SK-N-SH (cell line): Measurements from ENCODE around the gene MLST8. TPM values are rescaled to one million over a fixed set of nuclear protein-coding genes. Genes with fewer than 3 reads are reported as not detected.

Source experiments
- CTCF ChIA-PET: fragments of 300-600, 350-600 bp; formaldehyde crosslinking; extraction: SDS; loops from one replicate; lab custom pipeline; 2021; lab: Yijun Ruan, JAX
- POLR2A ChIA-PET: fragments of 350-600 bp; sonication (Branson Sonifier 250); formaldehyde crosslinking; extraction: SDS; loops from one replicate; lab custom pipeline; 2020; ENCODE audit warnings: antibody characterized with exemption, inconsistent platforms; lab: Yijun Ruan, JAX
- DNase-seq: peaks from one replicate; pipeline ENCODE4 v3.0.0; 2012
- H2AFZ ChIP-seq: fragments of 200-600 bp; sonication (generic); 2 replicates; pipeline ENCODE4 v1.8.1; 2016; ENCODE audit warnings: antibody characterized with exemption, mild to moderate bottlenecking, low read depth
- H3F3A ChIP-seq: fragments of 200-600 bp; sonication (generic); replicated peaks from 2 replicates; pipeline ENCODE3; 2016; ENCODE audit warnings: antibody characterized with exemption, mild to moderate bottlenecking; ENCODE audit not compliant: insufficient read depth
- H3K27ac ChIP-seq, 2 experiments: fragments of 200-500 bp in 1 of 2; fragments of 200-600 bp in 1 of 2; sonication (Bioruptor generic) in 1 of 2; sonication (generic), shearing (Covaris generic) in 1 of 2; 2 replicates each; pipeline versions ENCODE4 v1.5.1 to v1.6.1; 2014 to 2016; ENCODE audit warnings: low read depth in 2 of 2, inconsistent platforms in 1 of 2, low read length in 1 of 2, mild to moderate bottlenecking in 1 of 2, mixed read lengths in 1 of 2
- H3K27me3 ChIP-seq: fragments of 200-600 bp; sonication (generic), shearing (Covaris generic); 2 replicates; pipeline ENCODE4 v1.6.1; 2016; ENCODE audit warnings: mixed run types; ENCODE audit not compliant: insufficient read depth
- H3K36me3 ChIP-seq, 2 experiments: fragments of 200-500 bp in 1 of 2; fragments of 200-600 bp in 1 of 2; sonication (Bioruptor generic) in 1 of 2; sonication (generic) in 1 of 2; replicated peaks in 1 of 2; 2 replicates each; pipeline versions ENCODE3 to v1.5.1; 2014 to 2016; ENCODE audit warnings: low read length in 1 of 2, mild to moderate bottlenecking in 1 of 2; ENCODE audit not compliant: insufficient read depth in 2 of 2, control insufficient read depth in 1 of 2
- H3K4me1 ChIP-seq, 2 experiments: fragments of 200-500 bp in 1 of 2; fragments of 200-600 bp in 1 of 2; sonication (Bioruptor generic) in 1 of 2; sonication (generic), shearing (Covaris generic) in 1 of 2; 2 replicates each; pipeline versions ENCODE4 v1.5.1 to v1.6.1; 2014 to 2016; ENCODE audit warnings: low read depth in 1 of 2, low read length in 1 of 2, mixed run types in 1 of 2; ENCODE audit not compliant: insufficient read depth in 2 of 2, control insufficient read depth in 1 of 2
- H3K4me2 ChIP-seq: fragments of 200-600 bp; sonication (generic), shearing (Covaris generic); 2 replicates; pipeline ENCODE4 v1.6.1; 2017; ENCODE audit warnings: mixed run types
- H3K4me3 ChIP-seq, 2 experiments: fragments of 200-500 bp in 1 of 2; fragments of 200-600 bp in 1 of 2; sonication (Bioruptor generic) in 1 of 2; sonication (generic), shearing (Covaris generic) in 1 of 2; 2 replicates each; pipeline versions ENCODE4 v1.5.1 to v1.8.1; 2014 to 2016; ENCODE audit warnings: low read depth in 2 of 2, inconsistent platforms in 1 of 2, low read length in 1 of 2, mild to moderate bottlenecking in 1 of 2, mixed read lengths in 1 of 2, moderate library complexity in 1 of 2
- H3K79me2 ChIP-seq: fragments of 200-600 bp; sonication (generic); 2 replicates; pipeline ENCODE4 v1.8.1; 2017; ENCODE audit warnings: mild to moderate bottlenecking; ENCODE audit not compliant: insufficient read depth
- H3K9ac ChIP-seq: fragments of 200-600 bp; sonication (generic); 2 replicates; pipeline ENCODE4 v1.6.1; 2017; ENCODE audit warnings: mixed run types
- H3K9me2 ChIP-seq: fragments of 200-600 bp; sonication (generic); 2 replicates; pipeline ENCODE4 v1.6.1; 2017; ENCODE audit warnings: mixed run types
- H3K9me3 ChIP-seq: fragments of 200-600 bp; sonication (generic); 2 replicates; pipeline ENCODE4 v1.6.1; 2017; ENCODE audit warnings: mixed run types, mild to moderate bottlenecking, moderate library complexity
- H4K20me1 ChIP-seq: fragments of 200-600 bp; sonication (generic); 2 replicates; pipeline ENCODE4 v1.6.1; 2017; ENCODE audit warnings: mild to moderate bottlenecking, mixed run types; ENCODE audit not compliant: insufficient read depth
- CHD2 ChIP-seq: fragments of 150-350 bp; IDR thresholded peaks from 2 replicates; pipeline ENCODE4 v1.6.1; 2018; ENCODE audit warnings: low read length; ENCODE audit not compliant: partially characterized antibody
- CTCF ChIP-seq: fragments of 200-600 bp; sonication (generic); IDR thresholded peaks from 2 replicates; pipeline ENCODE4 v1.6.1; 2017; ENCODE audit warnings: antibody characterized with exemption, mild to moderate bottlenecking, moderate library complexity
- ELF1 ChIP-seq: IDR thresholded peaks from 2 replicates; pipeline ENCODE4 v1.4.0; 2012
- FOSL2 ChIP-seq: IDR thresholded peaks from 2 replicates; pipeline ENCODE4 v1.4.0; 2012; ENCODE audit warnings: low read depth, mild to moderate bottlenecking, moderate library complexity, borderline replicate concordance
- FOXM1 ChIP-seq: IDR thresholded peaks from 2 replicates; pipeline ENCODE4 v1.4.0; 2012; ENCODE audit warnings: low read depth, mild to moderate bottlenecking
- GABPA ChIP-seq: IDR thresholded peaks from 2 replicates; pipeline ENCODE4 v1.4.0; 2012; ENCODE audit warnings: low read depth, mild to moderate bottlenecking
- GATA2 ChIP-seq: sonication (generic); formaldehyde crosslinking; IDR thresholded peaks from 2 replicates; pipeline ENCODE4 v1.5.0; 2020; ENCODE audit warnings: mild to moderate bottlenecking, missing genetic modification reagents
- IRF3 ChIP-seq: fragments of 150-350 bp; IDR thresholded peaks from 2 replicates; pipeline ENCODE4 v1.6.1; 2016; ENCODE audit warnings: mild to moderate bottlenecking, low read depth, low read length
- JUND ChIP-seq: IDR thresholded peaks from 2 replicates; pipeline ENCODE4 v1.4.0; 2012
- MEF2A ChIP-seq: IDR thresholded peaks from 2 replicates; pipeline ENCODE4 v1.4.0; 2012; ENCODE audit warnings: low read depth, borderline replicate concordance
- PBX3 ChIP-seq: IDR thresholded peaks from 2 replicates; pipeline ENCODE4; 2012
- POLR2AphosphoS5 ChIP-seq: IDR thresholded peaks from 2 replicates; pipeline ENCODE4 v1.6.1; 2012; ENCODE audit warnings: low read depth, low read length
- RAD21 ChIP-seq: IDR thresholded peaks from 2 replicates; pipeline ENCODE4 v1.6.1; 2012; ENCODE audit warnings: mild to moderate bottlenecking, low read length
- REST ChIP-seq: IDR thresholded peaks from 2 replicates; pipeline ENCODE4 v1.6.1; 2012; ENCODE audit warnings: mild to moderate bottlenecking, low read depth, low read length, moderate library complexity
- SMC3 ChIP-seq: IDR thresholded peaks from 2 replicates; pipeline ENCODE4 v1.6.1; 2012; ENCODE audit warnings: low read depth, low read length, improper control_type of control experiment
- TAF1 ChIP-seq: IDR thresholded peaks from 2 replicates; pipeline ENCODE4 v1.6.1; 2012; ENCODE audit warnings: low read depth, mild to moderate bottlenecking, low read length, moderate library complexity, borderline replicate concordance
- TEAD4 ChIP-seq: IDR thresholded peaks from 2 replicates; pipeline ENCODE4 v1.4.0; 2012; ENCODE audit warnings: mild to moderate bottlenecking, borderline replicate concordance; ENCODE audit not compliant: insufficient read depth
- YY1 ChIP-seq: IDR thresholded peaks from 2 replicates; pipeline ENCODE4 v1.4.0; 2012; ENCODE audit warnings: low read depth, mild to moderate bottlenecking
- ZBTB33 ChIP-seq: IDR thresholded peaks from 2 replicates; pipeline ENCODE4 v1.4.0; 2012; ENCODE audit warnings: low read depth, borderline replicate concordance
- WGBS: methylation state at CpG from one replicate; pipeline ENCODE4 v1.1.6; 2017; ENCODE audit warnings: low lambda C conversion rate; 5-methylcytosine and 5-hydroxymethylcytosine counted together
- polyA plus RNA-seq, 3 experiments: library from polyadenylated mRNA; depleted of rRNA; stranded (reverse); fragments of >200 nt; gene quantifications; 2 replicates each; pipeline ENCODE4 v1.2.3, GENCODE V29; 2012

Gene MLST8
- polyA plus RNA-seq, 1 of the 3 experiments (the other 2 are of a cell fraction): 85.4 TPM

GRCh38 chr16:2199095-2199494 is 6.2 kb upstream of the MLST8 start:
- WGBS: 62% methylated on average over 3 of the region's 5 CpGs
- Histone ChIP-seq H3K27me3 (no peaks in the 10 kb centered on the region), H2AFZ (no peak overlapping the region)

More at GRCh38 chr16:2199095-2199494, 6.2 kb upstream of the MLST8 start:
- no peak for DNase-seq
- no peaks in the 10 kb centered on the region for H3K36me3 ChIP-seq
- POLR2A ChIA-PET: interaction anchor here (1.7 kb wide), 1 partner anchor 44 kb away, joined by 5 read pairs; the partner anchor contains the start of gene TRAF7
- no peaks in the 10 kb centered on the region for H3F3A ChIP-seq
- no peak overlapping the region for H3K4me3 ChIP-seq
- H3K4me2 ChIP-seq: no peak overlapping the region
- no peaks in the 10 kb centered on the region for H3K9me3 ChIP-seq
- CTCF ChIA-PET: interaction anchor here (1.0 kb wide), 2 partner anchors 46 to 52 kb away, joined by 3 to 4 read pairs; partner anchors contain the start of gene ECI1
- no peaks in the 10 kb centered on the region for H3K79me2 ChIP-seq
- no peaks in the 10 kb centered on the region for H4K20me1 ChIP-seq
- no peak overlapping the region for H3K27ac ChIP-seq
- H3K4me1 ChIP-seq: peaks cover 0 to 18% of the 10 kb centered on the region in 2 experiments; a peak in 1 of 4 replicates
- H3K9me2 ChIP-seq: no peaks in the 10 kb centered on the region
- H3K9ac ChIP-seq: no peak overlapping the region
- TF ChIP-seq CHD2 (no peak), TEAD4 (no peak), MEF2A (no peak), IRF3 (no peak), CTCF (no peak), PBX3 (no peak), ELF1 (no peak), TAF1 (no peak), RAD21 (no peak), GATA2 (no peak), JUND (no peak), GABPA (no peak), REST (no peak), FOXM1 (no peak), POLR2AphosphoS5 (no peak), YY1 (no peak), FOSL2 (no peak), ZBTB33 (no peak), SMC3 (no peak)
